Vagina (tissue), 2 donors: ENCODE data around the gene TIGD3.

Experiments
- POLR2A ChIP-seq, 2 donors: fragments of 450-650 bp; IDR thresholded peaks; one replicate each; pipeline ENCODE4 v1.6.1; 2017; ENCODE audit warnings: antibody characterized with exemption in 2 of 2, mild to moderate bottlenecking in 2 of 2, moderate library complexity in 2 of 2
- POLR2AphosphoS5 ChIP-seq, 2 donors: sonication (generic); formaldehyde crosslinking; IDR thresholded peaks; one replicate each; pipeline ENCODE4 v1.9.0; 2017; ENCODE audit warnings: antibody characterized with exemption in 2 of 2, mild to moderate bottlenecking in 2 of 2, low read depth in 1 of 2; ENCODE audit not compliant: insufficient read depth in 1 of 2
- TF ChIP-seq, protein P1 (sequence below), 3 experiments: fragments of 450-650 bp in 2 of 3; fragments of 200-600 bp in 1 of 3; sonication (generic) in 1 of 3; IDR thresholded peaks; one replicate each; pipeline ENCODE4 v1.5.1; 2017 to 2019; ENCODE audit warnings: antibody characterized with exemption in 3 of 3, mild to moderate bottlenecking in 2 of 3, moderate library complexity in 2 of 3

DNA sequence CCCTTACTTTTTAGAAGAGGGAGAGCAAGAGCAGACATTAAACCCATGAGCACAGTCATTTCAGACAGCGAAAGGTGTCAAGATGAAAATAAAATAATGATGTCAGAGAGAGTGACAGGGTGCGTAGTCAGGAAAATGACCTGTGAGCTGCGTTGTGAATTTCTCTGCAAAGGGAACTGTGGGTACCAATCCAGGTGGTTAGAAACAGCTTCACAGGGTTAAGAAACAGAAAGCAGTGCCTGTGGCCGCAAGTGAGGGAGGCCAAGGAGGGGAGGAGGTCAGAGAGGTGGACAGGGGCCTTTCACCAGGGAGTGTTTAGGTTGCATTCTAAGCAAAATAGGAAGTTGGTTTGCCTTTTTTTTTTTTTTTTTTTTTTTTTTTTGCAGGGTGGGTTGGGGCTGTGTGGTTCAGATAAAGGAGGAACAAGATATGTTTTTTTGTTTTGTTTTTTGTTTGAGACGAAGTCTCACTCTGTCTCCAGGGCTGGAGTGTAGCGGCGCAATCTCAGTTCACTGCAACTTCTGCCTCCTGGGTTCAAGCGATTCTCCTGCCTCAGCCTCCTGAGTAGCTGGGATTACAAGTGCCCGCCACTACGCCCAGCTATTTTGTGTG lies 7.9 kb downstream of the TIGD3 start:
- no peak for TF ChIP-seq POLR2AphosphoS5 (IDR thresholded peaks at IDR 0.05; ENCODE audit: insufficient read depth in 1 of 2, low read depth in 1 of 2)
- no peak for TF ChIP-seq POLR2A (IDR thresholded peaks at IDR 0.05)
- TF ChIP-seq, protein P1, sequence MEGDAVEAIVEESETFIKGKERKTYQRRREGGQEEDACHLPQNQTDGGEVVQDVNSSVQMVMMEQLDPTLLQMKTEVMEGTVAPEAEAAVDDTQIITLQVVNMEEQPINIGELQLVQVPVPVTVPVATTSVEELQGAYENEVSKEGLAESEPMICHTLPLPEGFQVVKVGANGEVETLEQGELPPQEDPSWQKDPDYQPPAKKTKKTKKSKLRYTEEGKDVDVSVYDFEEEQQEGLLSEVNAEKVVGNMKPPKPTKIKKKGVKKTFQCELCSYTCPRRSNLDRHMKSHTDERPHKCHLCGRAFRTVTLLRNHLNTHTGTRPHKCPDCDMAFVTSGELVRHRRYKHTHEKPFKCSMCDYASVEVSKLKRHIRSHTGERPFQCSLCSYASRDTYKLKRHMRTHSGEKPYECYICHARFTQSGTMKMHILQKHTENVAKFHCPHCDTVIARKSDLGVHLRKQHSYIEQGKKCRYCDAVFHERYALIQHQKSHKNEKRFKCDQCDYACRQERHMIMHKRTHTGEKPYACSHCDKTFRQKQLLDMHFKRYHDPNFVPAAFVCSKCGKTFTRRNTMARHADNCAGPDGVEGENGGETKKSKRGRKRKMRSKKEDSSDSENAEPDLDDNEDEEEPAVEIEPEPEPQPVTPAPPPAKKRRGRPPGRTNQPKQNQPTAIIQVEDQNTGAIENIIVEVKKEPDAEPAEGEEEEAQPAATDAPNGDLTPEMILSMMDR (IDR thresholded peaks at IDR 0.05), result no peak
